Activated gamma-delta T cell treated with anti-CD3 and anti-CD28 coated beads, Interleukin-2, amount 50 U/mL, for 16 hours (primary cell): ENCODE measurements around the gene MICU1.

Experiments used
- DNase-seq: peaks from one replicate; pipeline ENCODE4 v3.0.0-alpha.2; 2020; ENCODE audit warnings: low read depth

MICU1 gene

GRCh38 chr10:72626444-72626754 lies 520 bp upstream of the MICU1 start:
- DNase-seq: no peak

DNA sequence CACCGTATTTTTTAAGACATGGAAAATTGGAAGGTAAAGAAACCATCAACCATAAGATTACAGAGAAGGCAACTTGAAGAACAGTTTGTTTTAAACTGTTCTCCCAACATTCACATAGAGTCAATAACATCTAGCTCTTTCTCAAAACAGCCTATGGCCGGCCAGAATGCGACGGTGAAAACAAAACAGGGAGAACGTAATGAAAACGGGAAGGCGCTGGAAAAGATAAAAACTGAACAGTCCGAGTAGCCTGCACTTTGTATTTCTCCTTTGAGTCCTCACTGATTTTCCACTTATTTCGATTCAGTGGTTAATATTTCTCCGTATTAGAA lies 637 bp downstream of the MICU1 start:
- DNase-seq: no peak

DNA sequence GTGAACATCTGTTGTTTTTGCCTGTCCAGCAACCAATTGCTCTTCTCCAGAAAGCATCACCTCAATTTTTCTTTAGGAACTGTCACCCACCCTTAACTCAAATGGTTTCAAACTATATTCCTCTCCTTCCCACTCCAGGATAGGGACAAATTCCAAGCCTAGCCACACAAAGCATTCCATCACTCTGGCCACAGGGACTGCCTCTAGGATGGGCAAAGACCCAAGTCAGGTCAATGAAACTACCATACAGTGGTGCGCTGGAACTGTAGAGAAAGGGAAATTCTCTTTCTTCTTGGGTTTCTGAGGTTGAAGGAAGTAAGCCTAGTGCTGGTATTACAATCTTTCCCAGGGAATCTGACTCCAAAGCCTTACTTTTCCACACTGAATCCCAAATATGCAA lies 3.6 kb downstream of the MICU1 start:
- DNase-seq: no peak

GRCh38 chr10:72616716-72617115 lies 9.2 kb downstream of the MICU1 start:
- DNase-seq: no peak

- no peak for DNase-seq
These were observed 9.9 kb downstream of the MICU1 start for GRCh38 chr10:72615970-72616369.

- DNase-seq: no peak
These were observed 13.6 kb downstream of the MICU1 start for GRCh38 chr10:72612203-72612826.

DNA sequence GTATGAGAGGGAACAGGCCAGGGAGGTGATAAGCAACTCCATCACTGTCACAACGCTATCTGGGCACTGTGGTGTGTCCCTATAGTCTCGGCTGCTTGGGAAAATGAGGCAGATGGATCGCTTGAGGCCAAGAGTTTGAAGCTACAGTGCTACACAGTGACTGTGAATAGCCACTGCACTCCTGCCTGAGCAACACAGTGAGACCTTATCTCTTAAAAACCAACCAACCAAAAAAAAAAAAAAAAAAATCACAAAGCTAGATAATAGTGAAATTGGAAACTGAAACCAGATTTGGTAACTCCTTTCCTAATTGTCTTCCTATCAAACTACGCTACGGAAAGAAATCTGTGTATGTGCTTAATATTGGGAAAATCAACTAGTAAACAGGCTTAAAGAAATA lies 14.1 kb downstream of the MICU1 start:
- no peak for DNase-seq

DNA sequence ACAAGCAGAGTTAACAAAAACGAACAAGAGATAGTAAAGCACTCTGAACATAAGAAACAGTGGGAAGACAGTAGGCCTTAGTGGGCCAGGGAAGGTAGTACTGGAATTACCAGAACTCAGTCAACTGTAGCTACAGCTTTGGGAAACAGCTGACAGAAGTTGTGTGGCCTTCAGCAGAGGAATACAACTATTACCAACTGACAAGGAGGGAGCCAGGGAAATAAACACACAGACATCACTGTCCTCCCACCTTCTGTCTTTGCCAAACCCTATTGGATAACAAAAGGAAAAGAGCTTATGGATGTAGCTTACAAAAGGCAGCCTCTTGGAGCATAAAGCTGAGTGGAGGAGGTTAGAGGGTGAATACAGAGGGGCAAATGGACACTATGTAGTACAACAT lies 15.4 kb downstream of the MICU1 start:
- no peak for DNase-seq

GRCh38 chr10:72605122-72605521 lies 20.8 kb downstream of the MICU1 start:
- no peak for DNase-seq

- DNase-seq: no peak
These were observed 24.7 kb downstream of the MICU1 start for GRCh38 chr10:72601144-72601543.

DNA sequence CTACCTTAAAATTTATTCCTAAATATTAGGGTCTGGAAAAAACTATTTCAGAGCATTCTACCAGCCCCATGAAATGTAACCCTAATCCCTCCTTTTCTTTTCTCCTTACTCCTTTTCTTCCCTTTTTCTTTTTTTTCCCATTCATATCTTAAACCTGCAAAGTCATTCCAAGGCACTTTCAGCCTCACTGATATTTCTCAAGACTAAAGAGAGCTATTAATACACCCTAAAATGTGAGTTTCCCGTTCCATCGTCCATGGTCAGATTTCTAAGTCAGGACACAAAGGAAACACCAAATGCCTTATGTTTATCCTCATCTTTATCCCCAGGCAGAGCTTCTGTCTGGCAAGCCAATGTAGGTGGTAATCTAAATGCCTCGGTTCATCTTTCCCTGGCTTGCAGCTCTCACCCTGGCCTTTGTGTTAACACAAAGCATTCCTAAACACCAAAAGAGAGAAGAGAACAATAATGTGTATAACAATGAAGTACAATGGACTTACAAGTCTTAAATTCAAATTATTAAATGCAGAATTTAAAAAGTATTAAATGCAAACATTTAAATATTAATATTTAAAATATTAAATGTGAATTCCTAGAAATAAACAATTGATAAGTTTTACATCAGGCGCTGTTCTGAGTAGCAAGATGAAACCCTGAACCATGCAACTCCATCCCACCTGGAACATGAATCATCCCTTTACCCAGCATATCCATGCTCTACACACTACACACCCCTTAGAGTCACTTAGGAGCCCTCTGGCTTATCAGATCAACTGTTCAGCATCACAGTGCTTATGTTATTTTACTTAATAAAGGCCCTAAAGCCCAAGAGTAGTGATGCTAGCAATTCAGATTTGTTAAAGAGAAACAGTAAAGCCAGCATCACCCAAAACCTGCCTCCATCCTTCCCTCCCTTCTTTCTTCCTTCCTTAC lies 26.8 kb downstream of the MICU1 start:
- no peak for DNase-seq

DNA sequence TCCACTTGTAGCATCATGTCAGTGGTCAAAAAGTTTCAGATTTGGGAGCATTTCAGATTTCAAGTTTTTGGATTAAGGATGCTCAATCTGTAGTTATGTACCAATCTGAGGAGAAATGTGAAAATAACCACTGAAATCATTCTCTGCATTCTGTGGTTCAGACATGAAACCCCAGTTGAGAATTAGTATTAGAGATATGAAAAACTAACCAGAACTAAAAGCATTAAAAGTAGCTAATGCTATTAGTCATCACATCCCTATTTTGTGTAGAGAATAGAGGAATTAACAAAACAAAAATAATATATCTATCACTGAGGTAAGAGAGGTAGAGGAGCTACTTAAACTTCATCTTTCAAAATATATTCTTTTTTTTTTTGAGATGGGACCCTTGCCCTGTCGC lies 28.0 kb downstream of the MICU1 start:
- no peak for DNase-seq

- DNase-seq: no peak
These were observed 30.4 kb downstream of the MICU1 start for GRCh38 chr10:72595436-72595835.

- DNase-seq: no peak
These were observed 31.9 kb downstream of the MICU1 start for GRCh38 chr10:72593963-72594362.

- DNase-seq: no peak
These were observed 37.6 kb downstream of the MICU1 start for GRCh38 chr10:72588266-72588665.

- no peak for DNase-seq
These were observed 38.3 kb downstream of the MICU1 start for GRCh38 chr10:72587568-72587967.

DNA sequence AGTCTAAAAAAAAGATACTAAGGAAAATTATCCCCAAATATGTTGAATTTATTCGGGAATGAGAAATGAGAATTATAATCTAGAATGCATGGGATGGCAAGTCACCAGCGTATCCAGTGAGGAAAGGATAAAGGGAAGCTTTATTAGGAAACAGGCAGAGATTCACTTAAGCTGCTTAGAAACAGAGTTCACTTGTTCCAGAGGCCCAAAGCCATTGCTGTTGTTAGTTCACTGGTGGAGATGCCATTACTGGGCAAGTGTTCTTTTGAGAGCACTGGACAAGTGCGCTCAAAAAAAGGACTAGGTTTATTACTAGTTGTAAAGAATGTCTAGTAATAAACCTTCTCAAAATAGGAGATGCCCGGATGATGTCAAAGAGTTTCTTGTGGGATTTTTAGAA lies 51.2 kb downstream of the MICU1 start:
- DNase-seq: no peak

- no peak for DNase-seq
These were observed 52.8 kb downstream of the MICU1 start for GRCh38 chr10:72573079-72573478.

DNA sequence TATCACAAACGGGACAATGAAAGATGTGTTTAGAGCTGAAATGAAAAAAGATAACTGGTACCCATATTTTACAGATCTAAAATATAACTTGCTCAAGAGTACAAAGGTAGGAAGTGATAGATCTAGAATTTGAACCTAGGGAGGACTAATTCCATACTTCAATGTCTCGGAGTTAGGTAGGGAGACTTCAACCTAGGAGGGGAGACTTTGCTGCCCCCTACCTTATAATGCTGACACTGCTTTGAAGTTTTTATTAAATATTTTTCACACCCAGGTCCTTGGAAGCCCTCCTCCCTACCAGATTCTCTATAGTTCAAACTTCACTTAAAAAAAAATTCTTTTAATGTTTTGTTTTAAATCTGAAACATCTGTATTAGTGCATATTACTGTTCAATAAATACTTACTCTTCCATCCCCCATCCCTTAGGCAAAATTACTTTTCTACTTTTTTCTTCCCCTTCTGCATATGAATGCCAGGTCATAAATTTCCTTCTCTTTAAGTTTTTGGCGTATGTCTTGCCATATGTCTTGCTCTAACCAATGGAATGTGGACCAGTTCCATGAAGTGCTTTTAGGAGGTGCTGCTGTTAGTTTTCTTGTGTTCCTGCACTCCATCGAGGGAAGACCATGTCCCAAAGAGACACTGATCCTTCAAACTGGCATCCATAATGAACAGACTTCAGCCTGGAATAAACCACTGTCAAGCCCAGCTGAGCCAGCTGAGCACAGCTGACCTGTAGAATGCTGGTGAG lies 57.8 kb downstream of the MICU1 start:
- no peak for DNase-seq

GRCh38 chr10:72567421-72567820 lies 58.5 kb downstream of the MICU1 start:
- DNase-seq: no peak

- DNase-seq: no peak
These were observed 61.3 kb downstream of the MICU1 start for GRCh38 chr10:72564596-72564995.

DNA sequence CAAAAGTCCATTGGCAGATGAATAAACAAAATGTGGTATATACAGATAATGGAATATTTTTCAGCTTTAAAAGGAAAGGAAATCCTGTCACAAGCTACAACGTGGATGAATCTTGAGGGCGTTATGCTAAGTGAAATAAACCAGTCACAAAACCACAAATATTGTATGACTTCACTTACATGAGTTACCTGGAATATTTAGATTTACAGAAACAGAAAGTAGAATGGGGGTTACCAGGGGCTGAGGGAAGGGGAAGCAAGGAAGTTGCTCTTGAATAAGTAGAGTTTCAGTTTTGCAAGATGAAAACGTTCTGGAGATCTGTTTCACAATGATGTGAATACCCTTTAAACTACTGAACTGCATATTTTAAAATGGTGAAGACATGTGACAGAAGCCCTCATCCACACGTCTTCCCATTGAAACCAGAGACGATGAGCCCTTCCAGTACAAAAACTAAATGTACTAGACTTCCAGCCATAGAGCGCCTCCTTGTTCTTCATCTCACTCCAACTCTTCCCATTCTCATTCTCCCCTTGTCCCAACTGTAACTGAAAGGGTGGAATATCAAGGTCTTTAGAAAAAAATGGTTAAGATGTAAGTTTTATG lies 62.4 kb downstream of the MICU1 start:
- no peak for DNase-seq

- DNase-seq: no peak
These were observed 64.1 kb downstream of the MICU1 start for GRCh38 chr10:72561745-72562166.
